ENCODE data around the gene ADGB. TPM values are rescaled to one million over a fixed set of nuclear protein-coding genes. Genes with fewer than 3 reads are reported as not detected.

ADGB gene
- total RNA-seq, 2 experiments from 2014 or later, result not detected

- H3K4me3 Mint-ChIP-seq, result no peak overlapping the region
- H3K27me3 Mint-ChIP-seq (ENCODE audit: low read depth), result no peaks in the 10 kb centered on the region
- no peaks in the 10 kb centered on the region for H3K4me1 Mint-ChIP-seq (ENCODE audit: low read depth)
- ChIA-PET CTCF (no interaction called here), POLR2A (no interaction called here)
- ATAC-seq (no peak), DNase-seq (no peak)
- H3K36me3 Mint-ChIP-seq (ENCODE audit: low read depth), result no peaks in the 10 kb centered on the region
- H3K9me3 Mint-ChIP-seq (ENCODE audit: insufficient read depth), result no peaks in the 10 kb centered on the region
- H3K27ac Mint-ChIP-seq, result no peak overlapping the region
Measured at GRCh38 chr6:146642921-146643320, 44.1 kb downstream of the ADGB start.

- no peaks in the 10 kb centered on the region for H3K27me3 Mint-ChIP-seq (ENCODE audit: low read depth)
- POLR2A ChIA-PET, result interaction anchor here (0.8 kb wide), 1 partner anchor 1326 kb away, joined by 4 read pairs; no protein-coding TSS in a partner anchor
Measured at GRCh38 chr6:146650799-146651481, 52.2 kb downstream of the ADGB start.

GRCh38 chr6:146651482-146651863 lies 52.7 kb downstream of the ADGB start:
- H3K27me3 Mint-ChIP-seq (ENCODE audit: low read depth), result no peaks in the 10 kb centered on the region
- H3K27ac Mint-ChIP-seq, result no peak overlapping the region
- H3K9me3 Mint-ChIP-seq (ENCODE audit: insufficient read depth), result no peaks in the 10 kb centered on the region
- H3K4me1 Mint-ChIP-seq (ENCODE audit: low read depth), result no peaks in the 10 kb centered on the region
- H3K36me3 Mint-ChIP-seq (ENCODE audit: low read depth), result no peaks in the 10 kb centered on the region
- no peak for DNase-seq
- no peak for ATAC-seq
- ChIA-PET POLR2A (no interaction called here), CTCF (no interaction called here)
- no peak overlapping the region for H3K4me3 Mint-ChIP-seq

More at GRCh38 chr6:146650799-146651481, 52.2 kb downstream of the ADGB start:
- CTCF ChIA-PET, result no interaction called here
- H3K9me3 Mint-ChIP-seq (ENCODE audit: insufficient read depth), result no peaks in the 10 kb centered on the region
- no peak overlapping the region for H3K27ac Mint-ChIP-seq
- DNase-seq, result no peak
- no peak overlapping the region for H3K4me3 Mint-ChIP-seq
- no peaks in the 10 kb centered on the region for H3K36me3 Mint-ChIP-seq (ENCODE audit: low read depth)
- no peak for ATAC-seq
- H3K4me1 Mint-ChIP-seq (ENCODE audit: low read depth), result no peaks in the 10 kb centered on the region

GRCh38 chr6:146657432-146657831 lies 58.7 kb downstream of the ADGB start:
- ChIA-PET POLR2A (no interaction called here), CTCF (no interaction called here)
- H3K9me3 Mint-ChIP-seq (ENCODE audit: insufficient read depth), result no peaks in the 10 kb centered on the region
- H3K27ac Mint-ChIP-seq, result no peak overlapping the region
- no peaks in the 10 kb centered on the region for H3K27me3 Mint-ChIP-seq (ENCODE audit: low read depth)
- no peak for ATAC-seq
- no peaks in the 10 kb centered on the region for H3K4me1 Mint-ChIP-seq (ENCODE audit: low read depth)
- H3K4me3 Mint-ChIP-seq, result no peak overlapping the region
- DNase-seq, result no peak
- H3K36me3 Mint-ChIP-seq (ENCODE audit: low read depth), result no peaks in the 10 kb centered on the region

- ATAC-seq (no peak), DNase-seq (no peak)
- Mint-ChIP-seq H3K4me1 (ENCODE audit: low read depth) (no peaks in the 10 kb centered on the region), H3K9me3 (ENCODE audit: insufficient read depth) (no peaks in the 10 kb centered on the region), H3K27me3 (ENCODE audit: low read depth) (no peaks in the 10 kb centered on the region), H3K4me3 (no peak overlapping the region), H3K36me3 (ENCODE audit: low read depth) (no peaks in the 10 kb centered on the region), H3K27ac (no peak overlapping the region)
- ChIA-PET CTCF (no interaction called here), POLR2A (no interaction called here)
Measured at GRCh38 chr6:146664871-146665360, 66.1 kb downstream of the ADGB start.

GRCh38 chr6:146666909-146667308 lies 68.1 kb downstream of the ADGB start:
- H3K36me3 Mint-ChIP-seq (ENCODE audit: low read depth), result no peaks in the 10 kb centered on the region
- H3K9me3 Mint-ChIP-seq (ENCODE audit: insufficient read depth), result no peaks in the 10 kb centered on the region
- POLR2A ChIA-PET, result no interaction called here
- H3K4me1 Mint-ChIP-seq (ENCODE audit: low read depth), result no peaks in the 10 kb centered on the region
- DNase-seq, result no peak
- no peaks in the 10 kb centered on the region for H3K27me3 Mint-ChIP-seq (ENCODE audit: low read depth)
- ATAC-seq, result no peak
- H3K27ac Mint-ChIP-seq, result no peak overlapping the region
- CTCF ChIA-PET, result no interaction called here
- H3K4me3 Mint-ChIP-seq, result no peak overlapping the region

GRCh38 chr6:146670161-146670560 lies 71.4 kb downstream of the ADGB start:
- no peak overlapping the region for H3K27ac Mint-ChIP-seq
- CTCF ChIA-PET, result no interaction called here
- no peaks in the 10 kb centered on the region for H3K36me3 Mint-ChIP-seq (ENCODE audit: low read depth)
- H3K4me1 Mint-ChIP-seq (ENCODE audit: low read depth), result no peaks in the 10 kb centered on the region
- no peak overlapping the region for H3K4me3 Mint-ChIP-seq
- ATAC-seq, result no peak
- POLR2A ChIA-PET, result no interaction called here
- H3K9me3 Mint-ChIP-seq (ENCODE audit: insufficient read depth), result no peaks in the 10 kb centered on the region
- no peaks in the 10 kb centered on the region for H3K27me3 Mint-ChIP-seq (ENCODE audit: low read depth)
- no peak for DNase-seq

GRCh38 chr6:146673069-146673468 lies 74.3 kb downstream of the ADGB start:
- no peaks in the 10 kb centered on the region for H3K9me3 Mint-ChIP-seq (ENCODE audit: insufficient read depth)

GRCh38 chr6:146679386-146679785 lies 80.6 kb downstream of the ADGB start:
- CTCF ChIA-PET, result no interaction called here
- POLR2A ChIA-PET, result no interaction called here
- no peak overlapping the region for H3K27ac Mint-ChIP-seq
- no peaks in the 10 kb centered on the region for H3K27me3 Mint-ChIP-seq (ENCODE audit: low read depth)
- ATAC-seq (no peak), DNase-seq (no peak)
- H3K36me3 Mint-ChIP-seq (ENCODE audit: low read depth), result no peaks in the 10 kb centered on the region
- no peaks in the 10 kb centered on the region for H3K4me1 Mint-ChIP-seq (ENCODE audit: low read depth)
- no peaks in the 10 kb centered on the region for H3K9me3 Mint-ChIP-seq (ENCODE audit: insufficient read depth)
- no peak overlapping the region for H3K4me3 Mint-ChIP-seq

More at GRCh38 chr6:146673069-146673468, 74.3 kb downstream of the ADGB start:
- DNase-seq (no peak), ATAC-seq (no peak)
- ChIA-PET POLR2A (no interaction called here), CTCF (interaction anchor here (1.6 kb wide), 1 partner anchor 26 kb away, joined by 3 read pairs; no protein-coding TSS in a partner anchor)
- H3K36me3 Mint-ChIP-seq (ENCODE audit: low read depth), result no peaks in the 10 kb centered on the region
- no peak overlapping the region for H3K27ac Mint-ChIP-seq
- H3K4me1 Mint-ChIP-seq (ENCODE audit: low read depth), result no peaks in the 10 kb centered on the region
- H3K27me3 Mint-ChIP-seq (ENCODE audit: low read depth), result no peaks in the 10 kb centered on the region
- no peak overlapping the region for H3K4me3 Mint-ChIP-seq

GRCh38 chr6:146682919-146683318 lies 84.1 kb downstream of the ADGB start:
- no peak overlapping the region for H3K27ac Mint-ChIP-seq
- CTCF ChIA-PET, result no interaction called here
- POLR2A ChIA-PET, result no interaction called here
- no peaks in the 10 kb centered on the region for H3K9me3 Mint-ChIP-seq (ENCODE audit: insufficient read depth)
- H3K4me1 Mint-ChIP-seq (ENCODE audit: low read depth), result no peaks in the 10 kb centered on the region
- ATAC-seq (no peak), DNase-seq (no peak)
- H3K4me3 Mint-ChIP-seq, result no peak overlapping the region
- H3K27me3 Mint-ChIP-seq (ENCODE audit: low read depth), result no peaks in the 10 kb centered on the region
- no peaks in the 10 kb centered on the region for H3K36me3 Mint-ChIP-seq (ENCODE audit: low read depth)

GRCh38 chr6:146689806-146690205 lies 91.0 kb downstream of the ADGB start:
- POLR2A ChIA-PET, result no interaction called here
- CTCF ChIA-PET, result no interaction called here
- peaks cover 10% of the 10 kb centered on the region for H3K27me3 Mint-ChIP-seq (ENCODE audit: low read depth)

GRCh38 chr6:146693342-146693741 lies 94.6 kb downstream of the ADGB start:
- Mint-ChIP-seq H3K9me3 (ENCODE audit: insufficient read depth) (no peaks in the 10 kb centered on the region), H3K4me3 (no peak overlapping the region), H3K36me3 (ENCODE audit: low read depth) (no peaks in the 10 kb centered on the region), H3K27ac (no peak overlapping the region), H3K27me3 (ENCODE audit: low read depth) (peaks cover 7% of the 10 kb centered on the region), H3K4me1 (ENCODE audit: low read depth) (no peaks in the 10 kb centered on the region)
- ChIA-PET CTCF (no interaction called here), POLR2A (no interaction called here)
- ATAC-seq (no peak), DNase-seq (no peak)

More at GRCh38 chr6:146689806-146690205, 91.0 kb downstream of the ADGB start:
- ATAC-seq (no peak), DNase-seq (no peak)
- Mint-ChIP-seq H3K27ac (no peak overlapping the region), H3K4me3 (no peak overlapping the region), H3K9me3 (ENCODE audit: insufficient read depth) (no peaks in the 10 kb centered on the region), H3K4me1 (ENCODE audit: low read depth) (no peaks in the 10 kb centered on the region), H3K36me3 (ENCODE audit: low read depth) (no peaks in the 10 kb centered on the region)

- ATAC-seq (no peak), DNase-seq (no peak)
- Mint-ChIP-seq H3K27me3 (ENCODE audit: low read depth) (peaks cover 4% of the 10 kb centered on the region), H3K9me3 (ENCODE audit: insufficient read depth) (no peaks in the 10 kb centered on the region), H3K4me3 (no peak overlapping the region), H3K4me1 (ENCODE audit: low read depth) (no peaks in the 10 kb centered on the region), H3K27ac (no peak overlapping the region), H3K36me3 (ENCODE audit: low read depth) (no peaks in the 10 kb centered on the region)
- ChIA-PET CTCF (interaction anchor here (0.8 to 1.8 kb wide), 4 partner anchors 24 to 769 kb away, joined by 3 to 5 read pairs (median 3); no protein-coding TSS in a partner anchor), POLR2A (no interaction called here)
Measured at GRCh38 chr6:146697921-146698320, 99.1 kb downstream of the ADGB start.
